ENCODE data around the gene ANAPC4. TPM values are rescaled to one million over a fixed set of nuclear protein-coding genes. Genes with fewer than 3 reads are reported as not detected.
"Not testable (repeated sequence)": the region's sequence is repeated elsewhere in the genome, so short reads cannot be mapped to it uniquely, and the experiment has no call there.

Gene ANAPC4, protein sequence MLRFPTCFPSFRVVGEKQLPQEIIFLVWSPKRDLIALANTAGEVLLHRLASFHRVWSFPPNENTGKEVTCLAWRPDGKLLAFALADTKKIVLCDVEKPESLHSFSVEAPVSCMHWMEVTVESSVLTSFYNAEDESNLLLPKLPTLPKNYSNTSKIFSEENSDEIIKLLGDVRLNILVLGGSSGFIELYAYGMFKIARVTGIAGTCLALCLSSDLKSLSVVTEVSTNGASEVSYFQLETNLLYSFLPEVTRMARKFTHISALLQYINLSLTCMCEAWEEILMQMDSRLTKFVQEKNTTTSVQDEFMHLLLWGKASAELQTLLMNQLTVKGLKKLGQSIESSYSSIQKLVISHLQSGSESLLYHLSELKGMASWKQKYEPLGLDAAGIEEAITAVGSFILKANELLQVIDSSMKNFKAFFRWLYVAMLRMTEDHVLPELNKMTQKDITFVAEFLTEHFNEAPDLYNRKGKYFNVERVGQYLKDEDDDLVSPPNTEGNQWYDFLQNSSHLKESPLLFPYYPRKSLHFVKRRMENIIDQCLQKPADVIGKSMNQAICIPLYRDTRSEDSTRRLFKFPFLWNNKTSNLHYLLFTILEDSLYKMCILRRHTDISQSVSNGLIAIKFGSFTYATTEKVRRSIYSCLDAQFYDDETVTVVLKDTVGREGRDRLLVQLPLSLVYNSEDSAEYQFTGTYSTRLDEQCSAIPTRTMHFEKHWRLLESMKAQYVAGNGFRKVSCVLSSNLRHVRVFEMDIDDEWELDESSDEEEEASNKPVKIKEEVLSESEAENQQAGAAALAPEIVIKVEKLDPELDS
- total RNA-seq = 10 to 100 TPM; 20.8 to 78.2 (median 27.2) TPM

- peaks cover 11 to 29% (median 19%) of the 10 kb centered on the region in 4 donors for H3K4me1 ChIP-seq
- H3K36me3 ChIP-seq = peaks cover 11 to 21% (median 12%) of the 10 kb centered on the region in 4 donors
- peak; percentile 97 to 100 for DNase-seq
- H3K27ac ChIP-seq = peak within 1 kb of the TSS; percentile 71 to 89 (median 84)
- TF ChIP-seq EP300 (IDR thresholded peaks at IDR 0.05) (no peak), POLR2A (IDR thresholded peaks at IDR 0.05) (peak in 3 of 4 donors; percentile 34 to 85 (median 37)), POLR2AphosphoS5 (IDR thresholded peaks at IDR 0.05) (peak; percentile 63 to 88)
- TF ChIP-seq, protein P1, sequence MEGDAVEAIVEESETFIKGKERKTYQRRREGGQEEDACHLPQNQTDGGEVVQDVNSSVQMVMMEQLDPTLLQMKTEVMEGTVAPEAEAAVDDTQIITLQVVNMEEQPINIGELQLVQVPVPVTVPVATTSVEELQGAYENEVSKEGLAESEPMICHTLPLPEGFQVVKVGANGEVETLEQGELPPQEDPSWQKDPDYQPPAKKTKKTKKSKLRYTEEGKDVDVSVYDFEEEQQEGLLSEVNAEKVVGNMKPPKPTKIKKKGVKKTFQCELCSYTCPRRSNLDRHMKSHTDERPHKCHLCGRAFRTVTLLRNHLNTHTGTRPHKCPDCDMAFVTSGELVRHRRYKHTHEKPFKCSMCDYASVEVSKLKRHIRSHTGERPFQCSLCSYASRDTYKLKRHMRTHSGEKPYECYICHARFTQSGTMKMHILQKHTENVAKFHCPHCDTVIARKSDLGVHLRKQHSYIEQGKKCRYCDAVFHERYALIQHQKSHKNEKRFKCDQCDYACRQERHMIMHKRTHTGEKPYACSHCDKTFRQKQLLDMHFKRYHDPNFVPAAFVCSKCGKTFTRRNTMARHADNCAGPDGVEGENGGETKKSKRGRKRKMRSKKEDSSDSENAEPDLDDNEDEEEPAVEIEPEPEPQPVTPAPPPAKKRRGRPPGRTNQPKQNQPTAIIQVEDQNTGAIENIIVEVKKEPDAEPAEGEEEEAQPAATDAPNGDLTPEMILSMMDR (IDR thresholded peaks at IDR 0.05) = peak in 3 of 6 experiments; percentile 5 to 35 (median 15)
- peak within 1 kb of the TSS; percentile 84 to 95 (median 88) for H3K4me3 ChIP-seq
- WGBS, 2 donors = 1 to 2% methylated on average over 9 to 44 of the region's 74 CpGs
- no peaks in the 10 kb centered on the region for H3K27me3 ChIP-seq
- H3K9me3 ChIP-seq = no peaks in the 10 kb centered on the region
- peak; percentile 98 for ATAC-seq (ENCODE audit: low FRiP score in 2 of 2)
These were observed at the start of gene ANAPC4 for GRCh38 chr4:25376754-25377571. Gene ANAPC4 (plus strand): TSS chr4:25377263. CDS start chr4:25377428, 165 bp downstream.

DNA sequence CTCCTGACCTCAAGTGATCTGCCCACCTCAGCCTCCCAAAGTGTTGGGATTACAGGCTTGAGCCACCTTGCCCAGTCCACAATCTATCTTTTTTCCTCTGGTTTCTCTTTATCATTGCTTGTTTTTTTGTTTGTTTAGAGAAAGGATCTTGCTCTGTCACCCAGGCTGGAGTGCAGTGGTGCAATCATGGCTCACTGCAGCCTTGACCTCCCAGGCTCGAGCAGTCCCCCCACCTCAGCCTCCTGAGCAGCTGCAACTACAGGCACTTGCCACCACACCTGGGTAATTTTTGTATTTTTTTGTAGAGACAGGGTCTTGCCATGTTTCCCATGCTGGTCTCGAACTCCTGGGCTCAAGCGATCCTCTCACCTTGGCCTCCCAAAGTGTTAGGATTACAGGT is 48.6 kb upstream of the ANAPC4 start:
- not testable (repeated sequence) for ATAC-seq (ENCODE audit: low FRiP score in 2 of 2); H3K27ac ChIP-seq

DNA sequence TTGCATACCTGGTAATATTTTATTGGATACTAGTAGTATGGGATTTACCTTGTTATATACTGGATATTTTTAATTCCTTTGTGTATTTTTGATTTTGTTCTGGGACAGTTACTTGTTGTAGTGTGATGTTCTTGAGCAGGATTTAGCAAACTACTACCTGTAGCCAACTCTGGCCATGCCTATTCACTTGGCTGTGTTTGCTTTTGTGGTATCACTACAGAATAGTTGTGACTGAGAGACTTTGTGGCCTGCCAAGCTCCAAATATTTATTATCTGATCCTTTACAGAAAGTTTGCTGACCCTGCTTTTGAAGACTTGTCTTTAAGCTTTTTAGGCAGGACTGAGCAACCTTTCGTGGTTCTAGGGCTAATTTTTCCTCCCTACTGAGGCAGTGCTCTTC is 46.7 kb upstream of the ANAPC4 start:
- Histone ChIP-seq H3K27ac (peak overlapping the region in 1 of 4 donors; percentile 72), H3K4me3 (no peak overlapping the region), H3K36me3 (no peaks in the 10 kb centered on the region), H3K4me1 (peaks cover 0 to 10% (median 5%) of the 10 kb centered on the region in 4 donors), H3K9me3 (no peaks in the 10 kb centered on the region), H3K27me3 (no peaks in the 10 kb centered on the region)
- WGBS, 2 donors = 69 to 76% methylated on average over 1 of the region's 1 CpG
- DNase-seq (no peak), ATAC-seq (ENCODE audit: low FRiP score in 2 of 2) (no peak)
- TF ChIP-seq, protein P1 (IDR thresholded peaks at IDR 0.05) = no peak
- TF ChIP-seq EP300 (IDR thresholded peaks at IDR 0.05) (no peak), POLR2AphosphoS5 (IDR thresholded peaks at IDR 0.05) (no peak), POLR2A (IDR thresholded peaks at IDR 0.05) (no peak)

More for the DNA sequence above, 48.6 kb upstream of the ANAPC4 start:
- 100% methylated on average over 3 of the region's 3 CpGs for WGBS, 2 donors
- not testable (repeated sequence) for H3K4me3 ChIP-seq, DNase-seq, H3K9me3 ChIP-seq, H3K36me3 ChIP-seq, H3K27me3 ChIP-seq
- H3K4me1 ChIP-seq = peaks cover 0 to 10% (median 5%) of the 10 kb centered on the region in 4 donors

GRCh38 chr4:25330905-25331808 is 45.9 kb upstream of the ANAPC4 start:
- WGBS, 2 donors = 74 to 78% methylated on average over 12 of the region's 12 CpGs
- H3K27ac ChIP-seq = peak overlapping the region; percentile 9 to 72 (median 34)
- H3K27me3 ChIP-seq = no peaks in the 10 kb centered on the region
- peak in 1 of 2 donors; percentile 64 for ATAC-seq (ENCODE audit: low FRiP score in 2 of 2)
- no peaks in the 10 kb centered on the region for H3K9me3 ChIP-seq
- TF ChIP-seq EP300 (IDR thresholded peaks at IDR 0.05) (no peak), POLR2AphosphoS5 (IDR thresholded peaks at IDR 0.05) (no peak), POLR2A (IDR thresholded peaks at IDR 0.05) (no peak)
- TF ChIP-seq, protein P1 (IDR thresholded peaks at IDR 0.05) = no peak
- H3K36me3 ChIP-seq = peaks cover 0 to 5% (median 0%) of the 10 kb centered on the region in 4 donors
- no peak for DNase-seq
- peak overlapping the region in 3 of 4 donors; percentile 3 to 16 (median 5) for H3K4me3 ChIP-seq
- H3K4me1 ChIP-seq = peaks cover 0 to 10% (median 5%) of the 10 kb centered on the region in 4 donors

All from upper lobe of left lung (tissue), 6 donors.